Left ventricle myocardium inferior (tissue), 1 donor: ENCODE measurements around the gene CDT1. TPM values are rescaled to one million over a fixed set of nuclear protein-coding genes. Genes with fewer than 3 reads are reported as not detected.

Source experiments
- DNase-seq: peaks from one replicate; pipeline ENCODE4 v3.0.0-alpha.2; 2020
- H3K27ac ChIP-seq: fragments of 200-600 bp; replicated peaks from 2 replicates; pipeline ENCODE4 v1.8.0; 2021
- H3K27me3 ChIP-seq: fragments of 200-600 bp; 2 replicates; pipeline ENCODE4 v1.8.0; 2021; ENCODE audit warnings: low read depth
- H3K36me3 ChIP-seq: fragments of 200-600 bp; 2 replicates; pipeline ENCODE4 v1.8.0; 2021
- H3K4me1 ChIP-seq: fragments of 200-600 bp; 2 replicates; pipeline ENCODE4 v1.8.0; 2021
- H3K4me3 ChIP-seq: fragments of 200-600 bp; 2 replicates; pipeline ENCODE4 v1.8.0; 2021; ENCODE audit warnings: mild to moderate bottlenecking, moderate library complexity
- H3K9me3 ChIP-seq: fragments of 200-600 bp; replicated peaks from 2 replicates; pipeline ENCODE4 v1.8.0; 2021
- CTCF ChIP-seq: fragments of 200-600 bp; IDR thresholded peaks from 2 replicates; pipeline ENCODE4 v1.8.0; 2021; ENCODE audit warnings: antibody characterized with exemption, mild to moderate bottlenecking, borderline replicate concordance
- intact Hi-C: fragments of 100-400 bp; cut with micrococcal nuclease; formaldehyde crosslinking; loops from one replicate; pipeline ENCODE4 v1.11.0; 2022
- total RNA-seq: library from RNA; stranded (reverse); fragmentation: NEBNext Ultra II Directional; extraction: Animal tissue kit (Norgen Biotek cat#: 25700); gene quantifications from one replicate; pipeline ENCODE4 v1.2.1, GENCODE V29; 2021
- donor health status: DM: no; HTN: yes; CAD: no; lungs with severe emphysema.

Gene CDT1
- total RNA-seq, 1 donor from 2014 or later: 0.63 TPM

- Histone ChIP-seq H3K27ac (no peak overlapping the region), H3K36me3 (peaks cover 15% of the 10 kb centered on the region), H3K27me3 (no peaks in the 10 kb centered on the region), H3K9me3 (no peaks in the 10 kb centered on the region), H3K4me1 (peaks cover 28% of the 10 kb centered on the region), H3K4me3 (no peak overlapping the region)
- TF ChIP-seq CTCF: no peak
- intact Hi-C loops: no loop called here
- DNase-seq: no peak
Measured at GRCh38 chr16:88853325-88853941, 49.8 kb downstream of the CDT1 start.

GRCh38 chr16:88854306-88855111, 50.9 kb downstream of the CDT1 start:
- peaks cover 18% of the 10 kb centered on the region for H3K36me3 ChIP-seq
- intact Hi-C loops: no loop called here
- no peak overlapping the region for H3K4me3 ChIP-seq
- no peak for TF ChIP-seq CTCF
- no peaks in the 10 kb centered on the region for H3K9me3 ChIP-seq
- DNase-seq: no peak
- H3K27ac ChIP-seq: no peak overlapping the region
- no peaks in the 10 kb centered on the region for H3K27me3 ChIP-seq
- peaks cover 32% of the 10 kb centered on the region for H3K4me1 ChIP-seq

GRCh38 chr16:88855176-88855575, 51.6 kb downstream of the CDT1 start:
- DNase-seq: no peak
- intact Hi-C loops: no loop called here
- no peaks in the 10 kb centered on the region for H3K27me3 ChIP-seq
- no peak overlapping the region for H3K4me3 ChIP-seq
- H3K27ac ChIP-seq: no peak overlapping the region
- H3K36me3 ChIP-seq: peaks cover 19% of the 10 kb centered on the region
- H3K9me3 ChIP-seq: no peaks in the 10 kb centered on the region
- no peak for TF ChIP-seq CTCF
- H3K4me1 ChIP-seq: peaks cover 32% of the 10 kb centered on the region

GRCh38 chr16:88855736-88856121, 52.1 kb downstream of the CDT1 start:
- H3K4me1 ChIP-seq: peaks cover 32% of the 10 kb centered on the region

More at GRCh38 chr16:88855736-88856121, 52.1 kb downstream of the CDT1 start:
- no peaks in the 10 kb centered on the region for H3K9me3 ChIP-seq
- H3K27ac ChIP-seq: peak overlapping the region; percentile 92
- no peak for TF ChIP-seq CTCF
- H3K36me3 ChIP-seq: peaks cover 21% of the 10 kb centered on the region
- H3K4me3 ChIP-seq: peak overlapping the region; percentile 98
- no peaks in the 10 kb centered on the region for H3K27me3 ChIP-seq
- intact Hi-C loops: no loop called here
- no peak for DNase-seq
